Activated CD4-positive, alpha-beta T cell treated with anti-CD3 and anti-CD28 coated beads, Interleukin-2, amount 50 U/mL, for 48 hours (primary cell): ENCODE results near the gene KCNF1.

Experiments
- DNase-seq, 2 experiments: peaks; one replicate each; pipeline ENCODE4 v3.0.0-alpha.2; 2020

The KCNF1 gene

DNA sequence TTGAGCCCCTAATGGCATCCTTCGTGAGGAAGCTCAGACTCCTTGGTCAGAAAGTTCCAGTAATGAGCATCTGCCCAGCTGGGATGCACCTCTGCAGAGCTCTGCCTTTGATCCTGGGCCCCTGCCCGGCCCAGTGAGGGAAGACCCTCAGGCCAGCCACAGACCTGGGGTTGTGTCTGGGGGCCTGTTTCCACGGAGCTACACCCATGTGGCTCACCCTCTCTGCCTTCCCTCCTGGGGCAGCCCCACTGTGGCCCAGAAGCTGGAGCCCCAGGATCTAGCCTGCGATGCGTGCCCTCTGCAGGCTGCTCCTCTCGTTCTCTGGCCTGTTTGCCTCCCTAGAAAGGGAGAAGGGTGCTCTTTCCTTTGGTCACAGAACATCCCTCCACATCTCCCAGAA lies 9.8 kb downstream of the KCNF1 start:
- DNase-seq = no peak

DNA sequence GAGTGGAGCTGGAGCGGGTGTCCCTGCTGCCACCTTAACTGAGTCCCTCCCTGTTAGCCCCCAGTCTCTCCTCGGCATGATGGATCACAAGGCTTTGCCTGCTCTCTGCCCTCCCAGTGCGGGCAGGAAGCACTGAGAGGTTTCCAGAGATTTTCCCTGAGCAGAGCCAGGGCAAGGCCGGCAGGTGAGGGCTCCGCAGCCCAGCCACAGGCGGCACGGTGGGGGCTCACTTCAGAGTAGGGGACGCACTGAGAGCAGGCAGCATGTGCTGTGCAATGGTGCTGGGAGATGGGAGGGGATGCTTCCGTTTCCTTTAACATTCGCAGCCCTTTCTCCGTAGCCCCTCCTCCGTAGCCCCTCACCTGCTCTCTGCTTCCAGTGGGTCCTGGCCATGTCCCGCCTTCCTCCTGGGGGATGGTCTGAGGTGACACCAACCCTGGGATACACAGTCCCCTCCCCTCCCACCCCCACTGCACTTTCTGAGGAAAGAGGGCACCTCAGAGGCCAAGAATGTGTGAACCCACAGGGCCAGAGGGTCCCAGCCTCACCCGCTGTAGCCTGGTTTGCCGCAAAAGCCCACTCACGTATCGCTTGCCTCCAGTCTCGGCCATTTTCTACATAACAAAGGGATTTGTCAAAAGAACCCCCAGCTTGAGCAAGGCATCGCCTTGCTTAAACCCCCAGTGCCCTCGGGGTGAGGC lies 10.7 kb downstream of the KCNF1 start:
- DNase-seq = no peak

DNA sequence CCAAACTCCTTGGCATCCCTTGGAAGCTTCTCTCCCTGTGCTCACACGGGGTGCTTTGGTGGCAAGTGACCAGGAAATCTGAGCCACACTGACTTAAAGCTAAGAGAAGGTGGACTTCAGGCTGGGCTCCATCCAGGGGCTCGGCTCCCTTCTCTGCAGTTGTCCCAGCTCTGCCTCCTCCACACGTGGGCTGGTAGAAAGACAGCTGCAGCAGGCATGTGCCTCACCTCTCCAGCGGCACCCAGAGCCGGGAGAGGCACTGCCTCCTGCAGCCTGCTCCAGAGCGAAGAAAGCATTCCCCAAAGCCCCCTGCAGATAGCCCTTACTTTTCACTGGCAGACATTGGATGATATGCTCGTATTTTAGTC lies 11.3 kb downstream of the KCNF1 start:
- no peak for DNase-seq

DNA sequence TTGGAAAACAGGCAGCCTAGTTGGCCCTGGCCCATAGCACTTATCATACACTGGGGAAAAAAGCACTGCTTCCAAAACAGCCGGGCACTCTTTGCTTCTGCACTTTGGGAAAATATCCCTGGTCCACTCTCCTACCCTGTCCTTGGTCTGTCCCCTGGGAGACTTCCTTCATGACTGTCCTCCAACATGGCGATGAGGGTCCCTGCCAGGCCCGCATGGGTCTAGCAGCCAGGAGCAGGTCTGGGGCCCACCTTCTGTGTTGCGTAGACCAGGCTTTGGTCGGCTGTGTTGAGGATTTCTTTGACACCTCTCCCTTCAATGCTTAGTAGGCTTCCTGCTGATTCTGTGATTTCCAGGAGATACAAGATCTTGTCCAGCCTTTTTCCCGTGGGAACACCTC lies 12.2 kb downstream of the KCNF1 start:
- no peak for DNase-seq

DNA sequence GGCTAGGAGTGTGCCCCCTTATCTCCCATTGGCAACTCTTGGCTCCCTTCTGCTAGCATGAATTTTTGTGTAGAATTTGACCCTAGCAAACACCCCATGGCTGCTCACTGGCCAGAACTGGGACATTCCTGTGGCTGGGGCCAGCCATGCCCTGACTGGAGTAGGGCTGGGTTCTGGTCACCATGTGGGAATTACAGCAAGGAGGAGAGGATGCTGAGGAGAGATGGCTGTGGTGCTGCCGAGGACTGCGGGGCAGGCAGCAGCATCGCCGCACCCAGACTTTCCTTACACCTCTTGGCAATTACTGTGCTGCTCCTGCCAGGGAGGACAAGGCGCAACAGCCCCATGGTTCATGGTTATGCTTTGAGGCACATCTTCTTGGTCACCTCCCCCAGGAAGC lies 12.7 kb downstream of the KCNF1 start:
- no peak for DNase-seq

DNA sequence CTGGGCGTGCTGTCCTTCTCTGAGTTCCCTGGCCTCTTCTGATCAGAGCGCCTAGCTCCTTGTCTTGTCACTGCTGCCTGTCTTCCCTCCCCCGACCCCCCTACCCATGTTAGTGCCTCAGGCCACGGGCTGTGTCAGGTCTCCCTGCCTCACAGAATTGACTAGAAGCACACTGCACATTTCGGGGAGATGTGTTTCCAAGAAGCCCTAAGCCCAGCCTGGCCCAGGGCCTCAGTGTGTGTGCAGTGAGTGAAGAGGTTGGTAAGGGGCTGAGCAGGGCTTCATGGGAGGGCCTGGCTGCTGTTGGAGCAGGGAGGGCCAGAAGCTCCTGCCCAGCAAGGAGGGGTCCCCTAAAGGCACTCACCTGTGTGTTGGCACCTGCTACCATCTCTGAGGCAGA lies 13.1 kb downstream of the KCNF1 start:
- DNase-seq = no peak

DNA sequence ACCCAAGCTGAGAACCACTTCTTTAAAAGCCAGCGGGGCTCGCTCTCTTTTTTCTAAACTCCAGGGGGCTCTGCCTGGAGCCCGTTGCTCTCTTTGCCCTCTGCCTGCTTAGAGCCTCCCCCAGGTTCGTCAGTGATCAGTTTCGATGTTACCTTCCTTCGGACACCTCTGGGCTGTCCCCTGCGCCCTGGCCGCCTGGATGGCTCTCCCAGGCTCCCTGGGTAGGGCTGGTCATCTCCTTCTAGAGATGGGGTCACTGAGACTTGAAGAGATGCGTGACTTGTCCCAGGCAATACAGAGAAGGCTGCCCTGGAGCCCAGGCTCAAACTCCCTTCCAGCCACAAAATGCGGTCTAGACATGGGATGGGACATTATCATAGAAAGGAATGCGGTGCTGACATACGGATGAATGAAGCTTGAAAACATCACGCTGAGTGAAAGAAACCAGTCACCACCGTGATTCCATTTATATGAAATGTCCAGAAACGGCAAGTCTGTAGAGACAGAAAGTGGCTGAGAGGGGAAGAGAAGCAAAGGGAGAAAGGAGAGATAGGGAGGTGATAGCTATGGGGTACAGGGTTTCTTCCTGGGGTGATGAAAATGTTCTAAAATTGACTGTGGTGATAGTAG lies 14.6 kb downstream of the KCNF1 start:
- DNase-seq = no peak

DNA sequence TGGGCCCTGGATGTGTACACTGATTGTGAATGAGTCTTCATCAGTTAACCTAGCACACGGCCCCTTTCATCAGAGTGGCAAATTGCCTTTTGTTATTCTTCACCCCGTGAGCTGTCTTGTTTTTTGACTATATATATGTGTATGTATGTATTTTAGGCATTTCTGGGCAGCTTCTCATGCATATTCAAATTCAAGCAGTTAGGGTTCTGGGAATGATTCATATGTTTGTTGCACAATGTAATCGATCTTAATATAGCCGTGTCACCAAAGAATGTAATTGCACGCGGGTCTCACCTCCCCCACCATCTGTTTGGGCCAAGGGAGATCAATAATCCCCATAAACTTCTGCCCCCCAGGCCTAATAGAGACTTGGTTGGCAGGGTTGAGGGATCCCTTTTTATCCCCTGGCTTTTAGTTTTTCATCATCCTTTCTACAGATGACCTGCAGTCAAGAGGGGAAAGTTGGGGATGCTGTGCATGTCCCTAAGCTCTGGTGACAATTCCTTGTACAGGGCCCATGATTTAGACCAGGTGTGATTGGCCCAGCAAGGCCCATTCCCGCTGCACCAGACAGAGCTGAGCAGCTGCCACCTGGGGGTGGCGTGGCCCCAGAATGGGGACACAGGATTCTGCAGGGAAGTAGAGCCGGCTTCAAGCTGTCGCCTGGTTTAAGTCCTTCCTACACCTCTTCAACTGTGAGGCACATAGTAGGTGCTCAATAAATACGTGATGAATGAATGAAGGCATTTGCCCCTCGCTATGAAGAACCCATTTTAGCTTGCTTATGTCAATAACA lies 19.2 kb downstream of the KCNF1 start:
- no peak for DNase-seq

DNA sequence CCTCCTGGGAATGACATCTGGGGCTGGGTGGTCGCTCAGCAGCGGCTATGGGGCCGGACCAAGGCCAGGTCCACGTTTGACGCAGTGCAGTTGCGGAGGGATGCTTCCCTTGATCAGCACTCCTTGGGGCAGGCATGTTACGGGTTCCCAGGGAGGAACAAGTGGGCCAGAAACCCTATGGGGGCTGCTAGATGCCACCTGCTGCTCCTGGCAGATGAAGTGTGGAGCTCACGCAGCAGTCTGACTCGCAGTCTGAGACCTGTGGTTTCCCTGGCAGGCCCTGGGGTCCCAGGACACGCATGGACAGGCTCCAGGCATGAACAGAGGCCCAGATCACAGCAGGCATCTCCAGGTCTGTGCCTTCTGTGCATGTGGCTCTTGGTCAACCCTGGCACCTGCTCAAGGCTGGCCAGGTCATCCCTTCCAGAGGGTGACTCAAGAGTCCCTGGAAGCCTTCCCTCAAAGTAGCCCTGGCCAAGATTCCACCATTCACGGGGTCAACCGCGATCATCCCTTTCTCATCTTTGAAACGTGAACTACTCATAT lies 20.0 kb downstream of the KCNF1 start:
- no peak for DNase-seq

DNA sequence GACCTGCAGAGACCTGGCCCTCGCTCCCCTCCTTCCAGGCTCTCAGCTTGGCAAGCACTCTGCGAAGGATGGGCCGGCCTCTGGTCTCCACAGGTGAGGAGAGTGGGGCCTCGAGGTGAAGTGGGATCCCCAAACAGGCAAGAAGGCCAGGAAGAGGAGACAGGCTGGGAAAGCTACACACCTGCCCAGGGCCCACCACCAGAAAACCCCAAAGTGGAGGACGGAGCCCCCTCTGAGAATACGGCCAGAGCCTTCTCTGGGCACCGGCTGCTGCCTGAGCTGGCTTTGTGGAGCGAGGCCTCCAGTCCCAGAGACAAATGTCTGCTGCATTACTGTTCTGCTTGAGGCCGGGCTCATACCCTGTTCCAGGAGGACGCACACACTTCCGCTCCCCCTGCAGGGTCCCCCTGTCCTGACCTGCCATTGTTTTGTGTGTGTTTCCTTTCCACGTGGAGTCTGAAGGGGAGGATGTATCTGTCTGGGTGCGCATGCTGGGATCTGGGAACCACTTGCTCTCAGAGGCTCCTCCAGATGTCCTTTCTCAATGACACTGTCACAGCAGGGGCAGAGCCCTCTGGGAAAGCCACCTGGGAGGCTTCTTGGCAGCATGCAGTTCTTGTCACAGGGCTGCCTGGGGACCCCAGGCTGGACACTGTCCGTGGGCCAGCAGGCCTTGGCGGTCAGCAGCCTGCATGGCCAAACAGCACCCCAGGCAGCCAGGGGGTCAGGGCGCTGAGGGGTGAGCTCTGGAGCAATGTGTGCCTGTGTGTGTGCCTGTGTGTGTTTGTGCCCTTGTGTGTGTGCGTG lies 20.8 kb downstream of the KCNF1 start:
- DNase-seq = no peak

DNA sequence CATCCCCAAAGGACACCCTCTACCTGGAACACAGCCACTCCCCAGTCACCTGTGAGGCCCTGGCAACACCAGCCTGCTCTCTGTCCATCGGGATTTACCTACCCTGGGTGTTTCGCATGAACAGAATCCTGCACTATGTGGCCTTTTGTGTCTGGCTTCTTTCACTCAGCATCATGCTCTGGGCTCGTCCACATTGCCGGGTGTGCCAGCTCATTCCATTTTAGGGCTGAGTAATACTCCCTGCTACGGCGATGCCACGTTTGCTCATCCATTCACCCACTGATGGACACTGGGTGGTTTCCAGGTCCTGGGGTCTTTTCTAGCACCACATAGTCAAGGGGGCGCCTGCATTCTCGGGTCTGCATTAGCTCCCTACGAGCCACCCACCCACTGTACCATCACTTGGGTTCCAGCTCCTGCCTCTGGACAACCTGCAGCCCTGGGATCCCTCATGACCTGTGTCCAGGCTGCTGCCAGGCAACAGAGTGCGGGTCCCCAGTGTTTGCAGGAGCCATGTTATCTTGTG lies 22.0 kb downstream of the KCNF1 start:
- DNase-seq = no peak

DNA sequence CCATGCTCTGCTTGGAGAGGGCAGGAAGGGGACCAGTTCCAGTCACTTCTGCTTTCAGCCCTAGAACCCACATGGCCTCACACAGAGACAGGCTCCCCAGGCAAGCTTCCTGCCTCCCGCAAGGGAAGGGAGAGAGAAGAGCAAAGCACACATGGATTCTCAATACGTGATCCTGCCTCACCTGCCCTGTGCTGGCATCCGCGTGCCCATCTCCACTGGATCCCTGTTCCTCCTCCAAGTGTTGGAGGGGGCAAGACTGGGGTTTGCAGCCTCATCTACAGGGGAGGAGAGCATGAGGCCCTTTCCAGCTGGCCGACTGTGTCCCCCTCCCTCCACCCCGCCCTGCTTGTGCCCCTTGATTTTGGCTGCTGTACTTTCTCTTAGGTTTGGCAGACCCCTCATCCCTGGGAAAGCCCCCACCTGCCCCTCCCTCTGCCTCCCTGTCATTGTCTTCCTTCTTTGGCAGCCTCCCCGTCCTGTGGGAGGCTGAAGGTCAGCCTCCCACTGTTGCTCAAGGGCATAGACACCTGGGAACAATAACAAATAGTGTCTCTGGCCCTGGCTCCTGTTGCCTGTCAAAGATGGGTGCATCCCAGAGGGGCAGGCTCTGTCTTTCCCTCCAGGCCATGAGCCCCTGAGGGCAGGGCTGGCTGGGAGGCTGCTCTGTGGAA lies 22.7 kb downstream of the KCNF1 start:
- DNase-seq = no peak

DNA sequence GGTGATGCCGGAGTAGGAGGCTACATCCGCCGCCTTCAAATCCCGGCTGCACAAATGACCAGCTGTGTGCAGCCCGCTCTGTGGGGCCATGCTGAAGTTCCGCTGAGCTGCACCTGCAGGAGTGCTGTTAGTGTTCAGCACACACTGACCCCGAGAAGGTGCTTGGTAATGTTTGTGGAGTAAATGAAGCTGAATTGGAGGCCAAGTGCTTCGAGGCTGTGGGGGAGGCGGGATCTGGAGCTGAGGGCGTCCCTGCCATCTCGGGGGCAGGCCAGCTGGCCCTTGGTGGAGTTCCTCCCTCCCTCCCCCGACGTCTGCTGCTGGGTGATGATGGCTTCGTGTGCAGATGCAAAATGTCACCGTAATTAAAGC lies 23.2 kb downstream of the KCNF1 start:
- no peak for DNase-seq

DNA sequence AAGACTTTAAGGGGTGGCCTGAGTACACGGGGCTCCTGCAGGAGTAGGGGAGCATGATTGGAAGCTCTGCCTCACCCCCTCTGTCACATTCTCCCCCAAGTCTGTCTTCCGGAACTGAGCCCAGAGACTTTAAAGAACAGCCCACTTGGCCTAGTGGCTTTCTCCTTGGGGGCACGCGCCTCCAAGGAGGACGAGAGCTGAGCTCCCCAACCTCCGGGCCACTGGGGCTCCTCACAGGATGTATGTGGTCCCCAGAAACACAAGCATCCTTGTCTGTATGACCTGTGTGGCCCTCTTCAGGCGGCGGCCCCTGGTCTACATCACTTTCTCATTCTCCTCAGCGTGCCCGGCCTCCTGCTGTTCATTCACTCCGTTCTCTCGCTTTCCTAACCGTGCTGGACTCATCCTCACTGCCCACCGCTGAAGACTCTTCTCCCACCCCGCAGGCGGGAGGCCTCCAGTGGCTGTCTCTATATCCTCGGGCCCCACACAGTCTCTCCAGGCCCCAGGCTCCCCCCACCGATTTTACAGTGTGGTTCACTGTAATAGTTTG lies 23.7 kb downstream of the KCNF1 start:
- DNase-seq = no peak

DNA sequence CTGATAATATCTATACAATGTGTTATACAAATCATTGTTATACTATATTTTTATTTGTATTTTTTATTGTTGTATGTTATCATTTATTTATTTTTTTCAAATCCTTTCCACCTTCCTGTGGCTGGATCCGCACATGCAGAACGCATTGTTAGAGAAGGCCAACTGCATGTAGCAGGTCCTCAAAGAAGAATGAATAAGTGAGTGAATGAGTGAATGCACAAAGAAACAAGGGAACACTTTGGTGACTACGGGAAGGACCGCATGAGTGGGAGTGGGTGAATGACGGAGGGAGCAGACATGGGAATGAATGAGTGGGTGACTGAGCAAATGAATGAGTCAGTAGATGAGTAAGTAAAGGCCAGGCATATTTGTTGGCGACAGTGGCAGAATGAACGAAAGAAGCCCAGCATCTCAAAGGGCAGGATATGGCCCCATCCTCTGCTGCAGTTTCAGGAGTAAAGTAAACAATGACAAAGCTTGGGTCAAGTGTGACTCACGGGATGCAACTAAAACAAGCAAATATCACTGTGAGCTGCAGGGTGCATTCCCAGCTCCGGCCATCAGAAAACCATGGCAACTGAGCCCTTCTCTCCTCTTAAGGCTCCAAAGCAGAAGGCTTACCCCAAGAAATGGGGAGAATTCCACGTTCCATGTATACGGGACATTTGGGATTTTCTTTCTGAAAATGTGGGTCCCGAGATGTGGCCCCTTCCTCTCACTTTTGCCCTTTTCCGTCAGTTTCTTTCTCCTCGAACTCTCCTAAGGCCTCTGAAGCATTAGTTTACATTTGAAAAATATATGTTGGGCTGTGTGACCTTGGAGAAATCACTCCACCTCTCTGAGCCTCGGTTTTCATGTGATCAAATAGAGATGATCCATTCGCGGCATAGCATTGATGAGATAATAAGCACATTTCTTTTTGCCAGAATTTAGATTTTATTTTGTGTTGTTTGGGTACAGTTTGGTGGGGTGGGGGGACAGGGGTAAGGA lies 24.5 kb downstream of the KCNF1 start:
- DNase-seq = peak in 1 of 2 experiments; percentile 13

DNA sequence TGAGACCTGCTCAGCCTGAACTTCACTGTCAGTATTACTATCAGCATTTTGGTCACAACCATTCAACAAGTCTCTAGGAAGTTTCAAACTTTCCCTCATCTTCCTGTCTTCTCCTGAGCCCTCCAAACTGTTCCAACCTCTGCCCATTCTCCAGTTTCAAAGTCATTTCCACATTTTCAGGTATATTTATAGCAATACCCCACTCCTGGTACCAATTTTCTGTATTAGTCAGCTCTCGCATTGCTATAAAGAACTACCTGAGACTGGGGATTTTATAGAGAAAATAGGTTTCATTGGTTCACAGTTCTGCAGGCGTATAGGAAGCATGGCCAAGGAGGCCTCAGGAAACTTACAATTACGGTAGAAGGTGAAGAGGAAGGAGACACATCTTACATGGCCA lies 27.3 kb downstream of the KCNF1 start:
- no peak for DNase-seq

DNA sequence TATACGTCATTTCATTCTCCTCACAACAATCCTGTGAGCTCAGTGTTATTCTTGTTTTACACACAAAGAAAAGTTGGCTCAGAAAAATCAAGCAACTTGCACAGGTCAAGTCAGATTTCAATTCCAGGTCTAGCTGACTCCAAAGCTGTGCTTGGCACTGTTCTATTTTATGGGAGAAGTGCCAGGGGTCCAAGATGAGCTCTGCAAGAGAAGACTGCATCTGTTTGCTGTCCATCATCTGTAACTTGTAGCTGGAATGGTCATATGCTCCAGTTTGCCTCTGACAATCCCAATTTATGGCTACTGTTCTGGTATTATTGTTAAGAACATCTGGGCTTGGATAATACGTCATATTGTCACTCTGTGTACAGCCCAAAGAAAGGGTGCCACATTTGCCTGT lies 28.9 kb downstream of the KCNF1 start:
- no peak for DNase-seq

DNA sequence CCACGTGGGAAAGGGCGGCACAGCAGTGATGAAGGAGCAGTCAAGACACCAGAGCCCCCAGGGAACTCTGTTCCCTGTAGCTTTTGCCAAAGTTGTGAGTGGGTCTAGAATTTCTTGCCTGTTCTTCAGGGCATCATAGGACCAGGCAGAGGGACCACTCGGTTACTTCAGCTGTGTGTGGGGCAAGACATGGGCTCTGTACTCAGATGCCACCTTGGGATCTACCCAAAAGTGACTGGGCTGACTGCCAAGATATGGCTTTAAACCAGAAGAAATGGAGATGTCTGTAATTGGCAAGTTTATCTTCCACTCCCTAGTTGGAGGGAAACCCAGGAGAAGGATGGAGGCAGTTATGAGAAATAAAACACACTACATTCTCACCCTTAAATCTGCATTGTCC lies 29.6 kb downstream of the KCNF1 start:
- no peak for DNase-seq

DNA sequence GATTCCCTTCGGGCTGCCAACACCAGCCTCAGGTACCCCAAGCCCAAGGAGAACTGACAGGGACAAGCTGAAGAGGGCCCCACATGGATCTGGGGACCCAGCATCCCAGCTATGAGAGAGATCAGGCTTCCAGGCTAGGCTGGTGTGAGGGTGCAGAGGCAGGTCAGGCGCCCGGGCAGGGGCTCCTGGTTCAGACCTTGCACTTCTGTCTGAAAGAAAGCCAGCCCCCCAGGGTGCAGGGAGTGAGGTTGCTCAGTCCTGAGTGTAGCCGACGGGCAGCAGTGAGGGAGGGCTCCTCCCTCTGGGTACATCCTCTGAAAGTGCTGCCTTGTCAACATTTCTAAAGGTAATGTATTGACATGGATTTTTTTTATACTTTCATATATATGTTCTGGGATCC lies 33.1 kb downstream of the KCNF1 start:
- DNase-seq = no peak

DNA sequence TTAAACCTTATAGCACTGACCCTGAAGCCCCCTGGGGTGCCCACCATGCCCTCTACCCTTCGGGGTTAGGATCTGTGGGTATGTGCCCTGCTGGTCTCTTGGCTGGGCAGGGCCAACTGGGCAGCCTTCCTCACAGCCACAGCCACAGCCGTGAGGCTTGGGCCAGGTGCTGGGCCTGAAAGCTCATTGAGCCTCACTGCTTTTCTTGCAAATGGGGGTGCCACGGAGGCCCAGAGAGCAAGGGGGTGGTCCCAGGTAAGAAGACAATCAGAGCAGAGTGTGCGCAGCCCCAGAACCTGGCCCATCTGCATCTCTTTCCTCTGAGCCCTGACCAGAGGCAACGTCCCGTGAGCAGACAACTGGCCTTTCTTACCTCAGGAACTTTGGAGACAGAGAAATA lies 34.7 kb downstream of the KCNF1 start:
- DNase-seq = no peak

DNA sequence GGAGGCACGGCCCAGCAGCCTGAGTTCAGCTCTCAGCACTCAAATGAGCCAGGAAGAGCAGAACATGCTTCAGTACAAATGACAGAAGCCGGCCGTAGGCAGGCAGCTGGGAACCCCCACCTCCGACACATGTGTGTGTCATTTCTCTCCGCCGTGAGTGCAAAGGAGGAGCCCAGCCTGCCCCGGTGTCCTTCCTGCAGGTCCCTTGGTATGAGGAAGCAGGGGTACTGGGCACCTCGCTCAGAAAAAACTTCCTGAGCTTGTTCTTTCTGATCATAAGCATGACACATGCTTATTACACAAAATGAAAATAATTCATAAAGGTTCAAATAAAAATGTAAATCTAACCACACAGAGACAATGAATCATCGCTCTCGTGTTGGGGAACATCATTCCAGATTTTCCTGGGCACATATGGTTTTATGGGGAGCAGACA lies 35.3 kb downstream of the KCNF1 start:
- DNase-seq = no peak
